ENCODE data around the gene TCF19. TPM values are rescaled to one million over a fixed set of nuclear protein-coding genes. Genes with fewer than 3 reads are reported as not detected.
"Not testable (repeated sequence)": the region's sequence is repeated elsewhere in the genome, so short reads cannot be mapped to it uniquely, and the experiment has no call there.

TCF19 gene
- total RNA-seq, 1 experiment from 2014 or later, result 21.4 TPM

DNA sequence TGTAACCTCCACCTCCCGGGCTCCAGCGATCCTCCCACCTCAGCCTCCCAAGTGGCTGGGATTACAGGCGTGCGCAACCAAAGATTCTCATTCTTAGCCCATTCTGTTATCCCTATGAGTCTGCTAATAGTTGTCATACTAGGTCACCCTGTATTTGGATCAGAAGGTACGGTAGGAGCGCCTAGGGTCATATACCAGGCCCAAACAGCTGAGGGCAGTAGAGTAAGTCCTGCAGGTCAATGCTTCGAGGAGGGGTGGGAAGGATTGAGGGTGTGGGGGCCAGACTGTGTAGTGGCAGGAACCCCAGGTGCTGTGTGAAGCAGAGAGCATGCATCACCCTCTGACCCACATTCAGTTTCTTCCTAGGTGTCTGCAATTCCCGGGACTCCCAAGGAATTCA, 34.8 kb downstream of the TCF19 start:
- Histone ChIP-seq H3K4me1 (ENCODE audit: control insufficient read depth, insufficient read depth, low read length) (peaks cover 3% of the 10 kb centered on the region), H3K36me3 (ENCODE audit: control insufficient read depth, insufficient read depth, low read length) (no peaks in the 10 kb centered on the region), H3K4me3 (ENCODE audit: low read depth in 2 of 2, low read length in 2 of 2) (no peak overlapping the region), H3K27ac (ENCODE audit: low read length) (no peak overlapping the region), H3K27me3 (ENCODE audit: control insufficient read depth, insufficient read depth, low read length) (no peaks in the 10 kb centered on the region), H3K9me3 (ENCODE audit: control insufficient read depth, insufficient read depth, low read depth, low read length) (no peaks in the 10 kb centered on the region)
- no TSS peak for BruUV-seq (replicated peaks)
- POLR2A ChIA-PET, result interaction anchor here (0.7 kb wide), 1 partner anchor 166 kb away, joined by 6 read pairs; no protein-coding TSS in a partner anchor
- intact Hi-C loops (cut with micrococcal nuclease; ENCODE audit: unreplicated experiment), result no loop called here
- in situ Hi-C loops (cut with HindIII; ENCODE audit: low pct_unique_long_range_greater_than_20kb, low sequenced_read_pairs), result no loop called here
- DNase-seq (ENCODE audit: low read depth, low spot score), result no peak
- TF ChIP-seq, protein P1, sequence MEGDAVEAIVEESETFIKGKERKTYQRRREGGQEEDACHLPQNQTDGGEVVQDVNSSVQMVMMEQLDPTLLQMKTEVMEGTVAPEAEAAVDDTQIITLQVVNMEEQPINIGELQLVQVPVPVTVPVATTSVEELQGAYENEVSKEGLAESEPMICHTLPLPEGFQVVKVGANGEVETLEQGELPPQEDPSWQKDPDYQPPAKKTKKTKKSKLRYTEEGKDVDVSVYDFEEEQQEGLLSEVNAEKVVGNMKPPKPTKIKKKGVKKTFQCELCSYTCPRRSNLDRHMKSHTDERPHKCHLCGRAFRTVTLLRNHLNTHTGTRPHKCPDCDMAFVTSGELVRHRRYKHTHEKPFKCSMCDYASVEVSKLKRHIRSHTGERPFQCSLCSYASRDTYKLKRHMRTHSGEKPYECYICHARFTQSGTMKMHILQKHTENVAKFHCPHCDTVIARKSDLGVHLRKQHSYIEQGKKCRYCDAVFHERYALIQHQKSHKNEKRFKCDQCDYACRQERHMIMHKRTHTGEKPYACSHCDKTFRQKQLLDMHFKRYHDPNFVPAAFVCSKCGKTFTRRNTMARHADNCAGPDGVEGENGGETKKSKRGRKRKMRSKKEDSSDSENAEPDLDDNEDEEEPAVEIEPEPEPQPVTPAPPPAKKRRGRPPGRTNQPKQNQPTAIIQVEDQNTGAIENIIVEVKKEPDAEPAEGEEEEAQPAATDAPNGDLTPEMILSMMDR (IDR thresholded peaks at IDR 0.05), result no peak
- no peak for TF ChIP-seq SIN3A (IDR thresholded peaks at IDR 0.05; ENCODE audit: borderline replicate concordance, insufficient read depth, low read depth, low read length)
- TF ChIP-seq POLR2AphosphoS5 (IDR thresholded peaks at IDR 0.05; ENCODE audit: low read depth, low read length), result no peak
- TF ChIP-seq, protein P2, sequence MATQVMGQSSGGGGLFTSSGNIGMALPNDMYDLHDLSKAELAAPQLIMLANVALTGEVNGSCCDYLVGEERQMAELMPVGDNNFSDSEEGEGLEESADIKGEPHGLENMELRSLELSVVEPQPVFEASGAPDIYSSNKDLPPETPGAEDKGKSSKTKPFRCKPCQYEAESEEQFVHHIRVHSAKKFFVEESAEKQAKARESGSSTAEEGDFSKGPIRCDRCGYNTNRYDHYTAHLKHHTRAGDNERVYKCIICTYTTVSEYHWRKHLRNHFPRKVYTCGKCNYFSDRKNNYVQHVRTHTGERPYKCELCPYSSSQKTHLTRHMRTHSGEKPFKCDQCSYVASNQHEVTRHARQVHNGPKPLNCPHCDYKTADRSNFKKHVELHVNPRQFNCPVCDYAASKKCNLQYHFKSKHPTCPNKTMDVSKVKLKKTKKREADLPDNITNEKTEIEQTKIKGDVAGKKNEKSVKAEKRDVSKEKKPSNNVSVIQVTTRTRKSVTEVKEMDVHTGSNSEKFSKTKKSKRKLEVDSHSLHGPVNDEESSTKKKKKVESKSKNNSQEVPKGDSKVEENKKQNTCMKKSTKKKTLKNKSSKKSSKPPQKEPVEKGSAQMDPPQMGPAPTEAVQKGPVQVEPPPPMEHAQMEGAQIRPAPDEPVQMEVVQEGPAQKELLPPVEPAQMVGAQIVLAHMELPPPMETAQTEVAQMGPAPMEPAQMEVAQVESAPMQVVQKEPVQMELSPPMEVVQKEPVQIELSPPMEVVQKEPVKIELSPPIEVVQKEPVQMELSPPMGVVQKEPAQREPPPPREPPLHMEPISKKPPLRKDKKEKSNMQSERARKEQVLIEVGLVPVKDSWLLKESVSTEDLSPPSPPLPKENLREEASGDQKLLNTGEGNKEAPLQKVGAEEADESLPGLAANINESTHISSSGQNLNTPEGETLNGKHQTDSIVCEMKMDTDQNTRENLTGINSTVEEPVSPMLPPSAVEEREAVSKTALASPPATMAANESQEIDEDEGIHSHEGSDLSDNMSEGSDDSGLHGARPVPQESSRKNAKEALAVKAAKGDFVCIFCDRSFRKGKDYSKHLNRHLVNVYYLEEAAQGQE (IDR thresholded peaks at IDR 0.05; ENCODE audit: insufficient read depth in 1 of 2, low read depth in 2 of 2, low read length in 1 of 2), result no peak
- no peak for TF ChIP-seq TCF7L2 (IDR thresholded peaks at IDR 0.05; ENCODE audit: low read depth, low read length)
- CTCF ChIA-PET, result interaction anchor here (0.6 to 0.7 kb wide), 4 partner anchors 50 to 503 kb away, joined by 3 to 6 read pairs (median 4); partner anchors contain the start of gene NRM
- no peak for ATAC-seq

DNA sequence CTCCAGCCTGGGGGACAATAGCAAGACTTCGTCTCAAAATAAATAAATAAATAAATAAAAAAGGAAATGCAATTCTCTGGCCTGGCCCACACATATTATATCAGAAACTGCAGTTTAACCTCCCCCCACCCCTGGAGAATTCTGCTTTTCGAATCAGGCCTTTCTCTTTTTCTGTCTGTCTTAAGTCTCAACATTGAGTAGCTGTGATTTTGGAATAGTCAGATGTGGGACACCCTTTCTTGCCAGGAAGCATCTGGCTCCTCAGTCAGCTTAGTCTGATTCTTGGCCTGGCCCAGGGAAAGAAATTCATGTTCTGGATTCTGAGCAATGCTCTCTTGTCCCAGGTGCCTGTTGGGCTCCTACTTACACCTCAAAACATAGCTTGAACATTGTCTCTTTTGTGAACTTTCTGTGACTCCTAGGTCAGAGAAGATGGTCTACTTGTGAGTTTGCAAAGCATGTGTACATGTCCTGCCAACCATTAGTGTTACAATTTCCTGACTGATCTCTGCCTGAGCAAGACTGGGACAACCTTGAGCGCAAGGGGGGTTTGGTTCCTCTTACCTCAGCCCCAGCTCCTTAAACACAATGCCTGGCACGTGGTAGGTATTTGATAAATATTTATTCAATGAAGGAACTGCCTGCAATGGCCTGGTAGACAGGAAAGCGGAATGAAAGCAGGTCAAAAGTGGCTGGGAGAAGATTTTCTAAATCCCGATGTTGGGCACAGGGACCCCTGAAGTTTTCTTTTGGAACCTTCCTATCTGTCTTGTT, 35.9 kb downstream of the TCF19 start:
- ChIA-PET CTCF (interaction anchor here (0.6 kb wide), 1 partner anchor 267 kb away, joined by 3 read pairs; no protein-coding TSS in a partner anchor), POLR2A (interaction anchor here (0.5 kb wide), 1 partner anchor 453 kb away, joined by 3 read pairs; no protein-coding TSS in a partner anchor)
- ATAC-seq, result no peak
- intact Hi-C loops (cut with micrococcal nuclease; ENCODE audit: unreplicated experiment) (no loop called here), in situ Hi-C loops (cut with HindIII; ENCODE audit: low pct_unique_long_range_greater_than_20kb, low sequenced_read_pairs) (no loop called here)
- DNase-seq (ENCODE audit: low read depth, low spot score), result no peak
- Histone ChIP-seq H3K27ac (ENCODE audit: low read length) (no peak overlapping the region; the same call in 1 of the 2 replicates), H3K9me3 (ENCODE audit: control insufficient read depth, insufficient read depth, low read depth, low read length) (no peaks in the 10 kb centered on the region), H3K27me3 (ENCODE audit: control insufficient read depth, insufficient read depth, low read length) (no peaks in the 10 kb centered on the region), H3K4me1 (ENCODE audit: control insufficient read depth, insufficient read depth, low read length) (peaks cover 3% of the 10 kb centered on the region), H3K36me3 (ENCODE audit: control insufficient read depth, insufficient read depth, low read length) (no peaks in the 10 kb centered on the region), H3K4me3 (ENCODE audit: low read depth in 2 of 2, low read length in 2 of 2) (no peak overlapping the region)
- TF ChIP-seq POLR2AphosphoS5 (IDR thresholded peaks at IDR 0.05; ENCODE audit: low read depth, low read length), result no peak
- TF ChIP-seq, protein P2 (IDR thresholded peaks at IDR 0.05; ENCODE audit: insufficient read depth in 1 of 2, low read depth in 2 of 2, low read length in 1 of 2), result no peak
- TF ChIP-seq SIN3A (IDR thresholded peaks at IDR 0.05; ENCODE audit: borderline replicate concordance, insufficient read depth, low read depth, low read length), result no peak
- no peak for TF ChIP-seq TCF7L2 (IDR thresholded peaks at IDR 0.05; ENCODE audit: low read depth, low read length)
- TF ChIP-seq, protein P1 (IDR thresholded peaks at IDR 0.05), result no peak
- no TSS peak for BruUV-seq (replicated peaks)

- not testable (repeated sequence) for DNase-seq (ENCODE audit: low read depth, low spot score); H3K27ac ChIP-seq (ENCODE audit: low read length)
These were observed 37.1 kb downstream of the TCF19 start for GRCh38 chr6:31195308-31195979.

More at GRCh38 chr6:31195308-31195979, 37.1 kb downstream of the TCF19 start:
- BruUV-seq (replicated peaks); H3K36me3 ChIP-seq (ENCODE audit: control insufficient read depth, insufficient read depth, low read length); ATAC-seq; intact Hi-C loops (cut with micrococcal nuclease; ENCODE audit: unreplicated experiment); in situ Hi-C loops (cut with HindIII; ENCODE audit: low pct_unique_long_range_greater_than_20kb, low sequenced_read_pairs); H3K4me1 ChIP-seq (ENCODE audit: control insufficient read depth, insufficient read depth, low read length); H3K9me3 ChIP-seq (ENCODE audit: control insufficient read depth, insufficient read depth, low read depth, low read length); POLR2A ChIA-PET; H3K27me3 ChIP-seq (ENCODE audit: control insufficient read depth, insufficient read depth, low read length); H3K4me3 ChIP-seq (ENCODE audit: low read depth in 2 of 2, low read length in 2 of 2): not testable (repeated sequence)
- CTCF ChIA-PET, result interaction anchor here (0.5 to 1.2 kb wide), 2 partner anchors 58 to 171 kb away, joined by 3 to 8 read pairs; no protein-coding TSS in a partner anchor
